NCI-H146 treated with DMSO at 0.1 percent for 48 hours (cell line): ENCODE results near the gene H2AZ2.
"Not testable (repeated sequence)": the region's sequence is repeated elsewhere in the genome, so short reads cannot be mapped to it uniquely, and the experiment has no call there.

Experiments used
- DNase-seq: peaks from one replicate; lab custom pipeline; 2025; ENCODE audit not compliant: unreplicated experiment; lab: John Stamatoyannopoulos, UW

The H2AZ2 gene

DNA sequence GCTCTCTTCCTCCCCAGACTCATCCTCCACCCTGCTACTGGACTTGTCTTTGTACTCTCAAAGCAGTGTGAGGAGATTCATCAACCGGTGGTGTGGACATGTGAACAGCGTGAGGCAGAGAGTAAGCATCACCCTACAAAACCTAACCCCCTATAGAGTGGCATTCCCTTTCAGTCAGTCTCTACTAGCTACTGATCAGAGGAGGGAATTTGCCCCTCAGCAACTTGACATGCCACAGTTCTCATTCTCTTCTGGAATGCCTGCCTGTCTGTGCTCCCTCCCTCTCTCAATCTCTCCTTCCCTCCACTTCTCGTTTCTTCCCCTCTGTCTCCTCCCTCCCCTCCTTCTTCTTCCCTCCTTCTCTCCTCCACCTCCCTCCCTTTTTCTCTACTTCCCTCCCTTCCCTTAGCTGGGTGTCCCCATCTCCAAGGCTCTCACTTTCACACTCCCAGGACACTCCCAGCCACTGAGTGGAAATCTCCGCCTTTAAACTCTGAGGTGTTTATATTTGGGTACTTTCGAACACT lies 24.6 kb downstream of the H2AZ2 start:
- DNase-seq = no peak

- DNase-seq = no peak
Observed at GRCh38 chr7:44819292-44819691, 28.6 kb downstream of the H2AZ2 start.

- DNase-seq = no peak
Observed at GRCh38 chr7:44814919-44815318, 33.0 kb downstream of the H2AZ2 start.

GRCh38 chr7:44811571-44811970 lies 36.3 kb downstream of the H2AZ2 start:
- no peak for DNase-seq

GRCh38 chr7:44811093-44811492 lies 36.8 kb downstream of the H2AZ2 start:
- no peak for DNase-seq

GRCh38 chr7:44808914-44809393 lies 38.9 kb downstream of the H2AZ2 start:
- DNase-seq = no peak

DNA sequence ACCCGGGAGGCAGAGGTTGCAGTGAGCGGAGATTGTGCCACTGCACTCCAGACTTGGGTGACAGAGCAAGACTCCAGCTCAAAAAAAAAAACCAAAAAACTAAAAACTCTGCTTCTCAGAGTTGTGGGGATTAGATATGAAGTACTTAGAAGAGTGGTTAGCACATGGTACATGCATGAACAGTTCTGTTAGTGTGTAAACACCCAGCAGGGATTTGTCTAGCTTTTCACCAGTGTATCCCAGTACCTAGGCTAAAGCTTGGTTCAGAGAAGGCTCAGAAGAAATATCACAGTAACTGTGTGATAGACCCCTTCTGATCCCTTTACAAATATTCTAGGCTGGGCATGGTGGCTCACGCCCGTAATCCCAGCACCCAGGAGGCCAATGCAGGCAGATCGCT lies 41.9 kb downstream of the H2AZ2 start:
- no peak for DNase-seq

GRCh38 chr7:44803828-44804519 lies 43.9 kb downstream of the H2AZ2 start:
- DNase-seq = not testable (repeated sequence)

DNA sequence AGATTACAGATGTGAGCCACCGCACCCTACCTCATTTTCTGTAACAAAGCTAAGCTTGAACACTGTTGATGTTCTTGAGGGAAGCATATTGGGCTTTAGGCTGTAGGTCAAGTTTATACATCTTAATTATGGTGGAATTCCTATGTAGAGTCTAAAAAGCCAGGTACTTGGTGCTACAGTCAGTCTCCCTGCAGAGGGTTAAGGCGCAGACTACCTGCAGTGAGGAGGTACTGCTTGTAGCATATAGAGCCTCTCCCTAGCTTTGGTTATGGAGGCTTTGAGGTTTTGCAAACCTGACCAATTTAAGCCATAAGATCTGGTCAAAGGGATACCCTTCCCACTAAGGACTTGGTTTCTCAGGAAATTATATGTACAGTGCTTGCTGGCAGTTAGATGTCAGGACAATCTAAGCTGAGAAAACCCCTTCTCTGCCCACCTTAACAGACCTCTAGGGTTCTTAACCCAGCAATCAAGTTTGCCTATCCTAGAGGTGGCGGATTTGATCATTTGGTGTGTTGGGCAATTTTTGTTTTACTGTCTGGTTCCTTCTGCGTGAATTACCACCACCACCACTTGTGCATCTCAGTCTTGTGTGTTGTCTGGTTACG lies 45.4 kb downstream of the H2AZ2 start:
- DNase-seq = no peak

DNA sequence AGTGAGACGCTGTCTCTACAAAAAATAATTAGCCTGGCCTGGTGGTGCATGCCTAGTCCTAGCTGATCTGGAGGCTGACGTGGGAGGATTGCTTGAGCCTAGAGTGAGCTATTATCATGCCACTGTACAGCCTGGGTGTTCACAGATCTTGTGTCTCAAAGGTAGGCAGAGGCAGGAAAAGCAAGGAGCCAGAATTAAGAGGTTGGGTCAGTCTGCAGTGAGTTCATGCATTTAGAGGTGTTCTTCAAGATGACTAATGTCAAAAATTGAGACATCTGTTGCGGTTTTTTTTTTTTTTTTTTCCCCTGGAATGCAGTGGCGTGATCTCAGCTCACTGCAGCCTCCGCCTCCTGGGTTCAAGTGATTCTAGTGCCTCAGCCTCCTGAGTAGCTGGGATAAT lies 46.0 kb downstream of the H2AZ2 start:
- no peak for DNase-seq

DNA sequence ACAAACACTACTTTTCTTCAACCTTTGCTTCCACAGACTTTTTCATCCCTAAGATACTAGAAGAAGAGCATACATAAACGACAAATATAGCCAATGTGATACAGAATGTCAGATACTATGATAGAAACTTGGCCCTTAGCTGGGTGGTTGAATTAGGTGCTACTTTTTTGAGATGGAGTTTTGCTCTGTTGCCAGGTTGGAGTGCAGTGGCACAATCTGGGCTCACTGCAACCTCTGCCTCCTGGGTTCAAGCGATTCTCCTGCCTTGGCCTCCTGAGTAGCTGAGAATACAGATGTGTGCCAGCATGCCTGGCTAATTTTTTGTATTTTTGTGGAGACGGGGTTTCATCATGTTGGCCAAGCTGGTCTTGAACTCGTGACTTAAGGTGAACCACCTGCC lies 47.9 kb downstream of the H2AZ2 start:
- DNase-seq = no peak

DNA sequence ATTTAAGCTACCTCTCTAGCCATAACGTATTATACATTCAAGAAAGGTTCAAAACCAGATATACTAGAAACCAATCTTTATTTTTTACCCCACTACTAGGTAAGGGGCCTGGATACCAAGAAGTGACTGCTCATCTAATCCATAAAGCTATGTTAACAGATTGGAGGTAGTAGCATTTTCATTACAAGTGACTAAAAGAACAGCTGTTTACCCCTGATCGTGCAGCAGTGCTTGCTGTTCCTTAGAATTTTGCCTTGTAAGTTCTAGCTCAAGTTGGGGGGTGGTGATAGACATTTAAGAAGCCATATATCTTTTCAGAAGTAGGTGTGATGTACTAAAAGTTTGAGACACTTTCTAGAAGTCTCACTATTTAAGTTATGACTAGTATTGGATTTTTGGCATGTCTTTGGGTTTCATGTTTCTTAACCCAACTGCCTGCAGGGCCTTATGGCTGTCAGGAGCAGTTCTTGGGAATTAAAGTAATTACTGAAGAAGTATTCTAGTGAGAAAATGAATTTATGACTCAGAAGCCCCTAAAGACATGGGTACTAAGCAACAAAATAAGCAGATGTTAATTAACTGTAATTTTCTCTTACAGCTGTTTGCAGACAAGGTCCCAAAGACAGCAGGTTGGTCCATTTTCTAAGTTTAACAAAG lies 49.1 kb downstream of the H2AZ2 start:
- DNase-seq = no peak

GRCh38 chr7:44797329-44798258 lies 50.3 kb downstream of the H2AZ2 start:
- DNase-seq = peak; percentile 65

DNA sequence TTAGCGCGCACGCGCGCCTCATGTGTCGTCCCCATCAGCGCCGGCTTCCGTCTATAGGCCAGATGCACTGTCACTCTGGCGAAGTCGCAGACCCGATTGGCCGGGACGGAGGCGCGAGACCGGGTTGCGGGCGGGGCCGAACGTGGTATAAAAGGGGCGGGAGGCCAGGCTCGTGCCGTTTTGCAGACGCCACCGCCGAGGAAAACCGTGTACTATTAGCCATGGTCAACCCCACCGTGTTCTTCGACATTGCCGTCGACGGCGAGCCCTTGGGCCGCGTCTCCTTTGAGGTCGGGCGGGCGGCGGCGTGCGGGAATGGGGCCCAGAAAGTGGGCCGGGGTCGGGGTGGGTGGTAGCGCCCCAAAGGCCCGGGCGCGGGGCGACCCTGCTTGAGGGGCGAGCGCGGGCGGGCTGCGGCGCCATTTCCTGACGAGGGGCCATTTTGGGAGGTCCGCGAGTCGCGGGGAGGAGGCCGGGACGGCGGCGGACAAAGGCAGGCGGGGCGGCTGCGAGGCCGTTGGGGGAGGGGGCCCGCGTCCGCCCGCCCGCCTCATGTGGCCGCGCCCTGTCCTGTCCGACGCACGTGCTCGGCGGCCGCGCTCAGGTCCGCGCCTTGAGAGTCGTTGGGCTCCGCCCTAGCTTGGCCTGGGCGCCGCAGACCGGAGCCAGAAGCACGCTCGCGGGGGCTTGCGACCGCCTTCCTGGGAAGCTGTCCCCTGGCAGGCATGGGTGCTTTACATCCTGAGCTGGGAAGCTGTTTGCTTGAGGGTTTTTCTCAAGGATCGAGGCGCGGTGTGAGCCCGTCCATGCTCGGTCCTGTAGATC lies 51.2 kb downstream of the H2AZ2 start, which contains the start of gene PPIA:
Gene PPIA (plus strand): TSS at position 178 of the 825 bp plus-strand sequence. CDS start 44 bp downstream, at position 222.
- DNase-seq = peak; percentile 92

GRCh38 chr7:44796034-44796503 lies 51.8 kb downstream of the H2AZ2 start:
- peak; percentile 52 for DNase-seq

- no peak for DNase-seq
Observed at GRCh38 chr7:44794331-44794730, 53.6 kb downstream of the H2AZ2 start.

- DNase-seq = no peak
Observed at GRCh38 chr7:44793919-44794318, 54.0 kb downstream of the H2AZ2 start.

DNA sequence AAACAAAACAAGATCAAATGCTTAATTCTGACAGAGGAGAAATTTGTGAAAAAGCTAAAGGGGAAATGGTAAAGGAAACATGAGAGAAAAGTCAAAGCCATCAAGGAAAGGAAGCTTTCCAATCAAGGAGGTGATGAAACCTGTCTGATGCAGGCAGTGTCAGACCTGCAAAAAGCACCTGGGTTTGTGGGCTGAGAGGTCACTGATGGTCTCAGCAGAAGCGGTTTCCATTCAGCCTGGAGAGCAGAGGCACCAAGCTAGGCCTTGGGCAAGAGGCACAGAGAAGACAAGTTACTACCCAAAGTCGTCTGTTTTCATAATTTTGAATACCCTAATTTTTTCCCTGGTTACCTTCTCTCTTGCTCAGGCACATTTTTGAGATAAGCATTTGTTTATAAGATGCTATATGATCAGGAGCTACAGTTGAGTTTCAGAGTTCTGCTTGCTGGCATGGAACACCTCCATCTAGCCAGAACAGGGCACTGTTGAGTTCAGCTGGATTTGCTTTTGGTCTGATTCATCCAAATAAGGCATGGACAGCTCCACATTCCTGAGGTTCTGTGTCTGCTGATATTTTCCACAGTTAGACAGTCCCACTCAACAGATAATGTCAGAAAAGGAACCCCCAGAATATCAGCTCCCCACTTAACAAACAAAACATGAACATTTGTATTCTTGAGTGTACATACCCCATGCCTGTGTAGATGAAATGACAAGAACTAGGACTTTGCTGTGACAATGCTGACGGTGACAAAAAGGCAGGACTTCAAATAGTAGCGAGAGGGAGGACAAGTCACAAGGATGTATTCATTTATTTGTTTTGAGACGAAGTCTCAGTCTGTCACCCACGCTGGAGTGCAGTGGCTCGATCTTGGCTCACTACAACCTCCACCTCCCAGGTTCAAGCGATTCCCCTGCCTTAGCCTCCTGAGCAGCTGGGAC lies 56.3 kb downstream of the H2AZ2 start:
- no peak for DNase-seq

DNA sequence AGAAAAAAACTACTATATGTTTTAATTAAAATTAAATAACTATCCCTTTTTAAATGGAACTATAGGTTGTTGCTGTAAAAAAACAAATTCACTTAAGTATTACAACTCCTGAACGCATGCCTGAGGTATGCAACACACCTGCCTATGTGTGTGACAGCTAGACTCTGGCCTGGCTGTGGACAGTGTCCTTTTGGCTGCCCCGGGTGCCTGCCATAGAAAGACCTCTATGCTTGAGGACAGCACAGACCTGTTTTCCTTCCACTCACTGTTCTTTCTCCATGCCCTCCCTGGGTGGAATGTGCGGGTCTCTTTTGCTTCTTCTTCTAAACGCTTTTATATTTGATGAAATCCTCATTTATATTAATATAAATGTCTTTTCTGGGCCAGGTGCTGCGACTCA lies 57.9 kb downstream of the H2AZ2 start:
- no peak for DNase-seq
